Immature natural killer cell (primary cell): ENCODE measurements around the gene NR1D2. TPM values are rescaled to one million over a fixed set of nuclear protein-coding genes. Genes with fewer than 3 reads are reported as not detected.

Experiments used
- DNase-seq, 3 donors: peaks; one replicate each; pipeline ENCODE4 v3.0.0; 2022; ENCODE audit warnings: mixed read lengths in 1 of 3
- H3K27ac Mint-ChIP-seq, 6 donors: one replicate each; pipeline ENCODE4 v1.8.0; 2020; ENCODE audit warnings: mixed read lengths in 6 of 6, mild to moderate bottlenecking in 5 of 6, inconsistent platforms in 4 of 6, moderate library complexity in 3 of 6
- H3K27me3 Mint-ChIP-seq, 3 donors: one replicate each; pipeline ENCODE4 v1.8.0; 2020 to 2021; ENCODE audit warnings: low read depth in 3 of 3, mild to moderate bottlenecking in 3 of 3, mixed read lengths in 3 of 3, moderate library complexity in 3 of 3, inconsistent platforms in 1 of 3
- H3K36me3 Mint-ChIP-seq, 3 donors: one replicate each; pipeline ENCODE4 v1.8.0; 2020; ENCODE audit warnings: mixed read lengths in 3 of 3, inconsistent platforms in 2 of 3, mild to moderate bottlenecking in 2 of 3
- H3K4me1 Mint-ChIP-seq, 2 donors: one replicate each; pipeline ENCODE4 v1.8.0; 2020; ENCODE audit warnings: inconsistent platforms in 2 of 2, mild to moderate bottlenecking in 2 of 2, mixed read lengths in 2 of 2, moderate library complexity in 1 of 2
- H3K4me3 Mint-ChIP-seq, 5 donors: one replicate each; pipeline ENCODE4 v1.8.0; 2020; ENCODE audit warnings: mild to moderate bottlenecking in 5 of 5, mixed read lengths in 5 of 5, inconsistent platforms in 3 of 5, moderate library complexity in 3 of 5
- H3K9me3 Mint-ChIP-seq, 6 donors: one replicate each; pipeline ENCODE4 v1.8.0; 2020; ENCODE audit warnings: mild to moderate bottlenecking in 6 of 6, mixed read lengths in 6 of 6, inconsistent platforms in 4 of 6, moderate library complexity in 3 of 6
- polyA plus RNA-seq, 3 donors: library from polyadenylated mRNA; unstranded; fragments of 300-500 nt; fragmentation: Illumina TruSeq; gene quantifications; one replicate each; pipeline ENCODE4 v1.2.3, GENCODE V29; 2021

NR1D2 gene
- polyA plus RNA-seq, 3 donors from 2014 or later: 15.5 to 24.4 (median 16.2) TPM

DNA sequence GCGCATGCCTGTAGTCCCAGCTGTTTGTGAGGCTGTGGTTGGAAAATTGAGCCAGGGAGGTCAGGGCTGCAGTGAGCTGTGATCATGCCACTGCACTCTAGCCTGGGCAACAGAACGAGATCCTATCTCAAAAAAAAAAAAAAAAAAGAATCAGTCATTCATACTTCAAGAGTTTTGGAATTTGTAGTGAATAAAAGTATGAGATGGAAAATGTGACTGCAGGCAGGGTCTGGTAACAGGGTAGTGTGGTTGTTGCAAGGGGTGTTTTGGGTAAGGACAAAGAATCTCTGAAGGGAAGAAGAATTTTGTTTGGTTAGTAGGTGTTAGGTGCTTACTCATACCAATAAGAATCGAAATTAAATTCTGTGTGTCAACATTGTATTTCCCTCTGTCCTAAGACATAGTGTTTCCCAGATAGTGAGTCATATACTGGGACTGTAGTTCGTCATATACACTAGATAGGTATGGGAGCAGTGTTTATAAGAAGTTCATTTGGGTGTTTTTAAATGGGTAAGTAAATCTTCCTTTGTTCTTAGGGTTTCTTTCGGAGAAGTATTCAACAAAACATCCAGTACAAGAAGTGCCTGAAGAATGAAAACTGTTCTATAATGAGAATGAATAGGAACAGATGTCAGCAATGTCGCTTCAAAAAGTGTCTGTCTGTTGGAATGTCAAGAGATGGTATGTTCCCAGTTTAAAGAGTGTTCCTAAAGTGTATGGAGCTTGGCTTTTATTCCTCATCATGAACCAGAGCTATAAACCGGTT, 14.2 kb downstream of the NR1D2 start:
- Mint-ChIP-seq H3K4me1 (peaks cover 25 to 47% of the 10 kb centered on the region in 2 donors), H3K27me3 (peaks cover 2 to 18% (median 12%) of the 10 kb centered on the region in 3 donors), H3K9me3 (no peaks in the 10 kb centered on the region), H3K4me3 (peak overlapping the region in 3 of 5 donors; percentile 1 to 7 (median 4)), H3K27ac (peak overlapping the region; percentile 1 to 61 (median 20)), H3K36me3 (peaks cover 25 to 52% (median 26%) of the 10 kb centered on the region in 3 donors)
- no peak for DNase-seq

- H3K4me3 Mint-ChIP-seq: no peak overlapping the region
- peaks cover 2 to 17% (median 8%) of the 10 kb centered on the region in 3 donors for H3K27me3 Mint-ChIP-seq
- H3K27ac Mint-ChIP-seq: peak overlapping the region in 2 of 6 donors; percentile 39 to 52
- no peaks in the 10 kb centered on the region for H3K9me3 Mint-ChIP-seq
- H3K36me3 Mint-ChIP-seq: peaks cover 28 to 51% (median 33%) of the 10 kb centered on the region in 3 donors
- DNase-seq: no peak
- peaks cover 25 to 37% of the 10 kb centered on the region in 2 donors for H3K4me1 Mint-ChIP-seq
Observed at GRCh38 chr3:23960649-23961048, 15.6 kb downstream of the NR1D2 start.

GRCh38 chr3:23961066-23961465, 16.0 kb downstream of the NR1D2 start:
- peak overlapping the region in 1 of 6 donors; percentile 39 for H3K27ac Mint-ChIP-seq

GRCh38 chr3:23961913-23962312, 16.8 kb downstream of the NR1D2 start:
- Mint-ChIP-seq H3K9me3 (no peaks in the 10 kb centered on the region), H3K27ac (peak overlapping the region in 1 of 6 donors; percentile 20)

More at GRCh38 chr3:23961066-23961465, 16.0 kb downstream of the NR1D2 start:
- Mint-ChIP-seq H3K9me3 (no peaks in the 10 kb centered on the region), H3K4me1 (peaks cover 25 to 33% of the 10 kb centered on the region in 2 donors), H3K4me3 (no peak overlapping the region), H3K27me3 (peaks cover 5 to 21% (median 11%) of the 10 kb centered on the region in 3 donors), H3K36me3 (peaks cover 32 to 52% (median 33%) of the 10 kb centered on the region in 3 donors)
- no peak for DNase-seq

DNA sequence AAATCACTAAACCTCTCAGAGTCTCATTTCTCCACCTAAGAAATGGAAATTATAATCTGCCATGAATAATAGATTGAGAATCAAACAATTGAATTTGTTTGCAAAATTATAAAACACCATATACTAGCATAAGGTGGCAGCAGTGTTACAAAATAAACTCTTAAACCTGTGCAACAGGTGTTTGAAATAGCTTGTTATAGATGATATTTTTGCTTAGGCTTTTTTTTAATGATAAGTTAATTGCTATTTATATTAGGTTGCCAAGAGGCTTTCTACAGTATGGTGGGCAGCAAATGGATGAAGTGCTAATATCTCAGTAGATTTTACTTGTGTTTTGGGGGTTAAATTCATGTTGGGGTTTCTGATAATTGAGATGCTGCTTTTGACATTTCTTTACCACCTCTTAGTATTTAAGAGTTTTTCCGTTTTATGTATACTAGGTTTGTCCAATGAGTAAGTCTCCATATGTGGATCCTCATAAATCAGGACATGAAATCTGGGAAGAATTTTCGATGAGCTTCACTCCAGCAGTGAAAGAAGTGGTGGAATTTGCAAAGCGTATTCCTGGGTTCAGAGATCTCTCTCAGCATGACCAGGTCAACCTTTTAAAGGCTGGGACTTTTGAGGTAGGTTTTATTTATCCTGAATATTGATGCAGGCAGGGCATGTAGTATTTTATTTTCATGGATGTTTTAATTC, 19.6 kb downstream of the NR1D2 start:
- H3K4me1 Mint-ChIP-seq: peaks cover 15 to 17% of the 10 kb centered on the region in 2 donors
- DNase-seq: no peak
- no peaks in the 10 kb centered on the region for H3K9me3 Mint-ChIP-seq
- H3K36me3 Mint-ChIP-seq: peaks cover 32 to 62% (median 36%) of the 10 kb centered on the region in 3 donors
- H3K27ac Mint-ChIP-seq: peak overlapping the region in 2 of 6 donors; percentile 5 to 17
- no peak overlapping the region for H3K4me3 Mint-ChIP-seq
- peaks cover 5 to 9% (median 7%) of the 10 kb centered on the region in 3 donors for H3K27me3 Mint-ChIP-seq

More at GRCh38 chr3:23961913-23962312, 16.8 kb downstream of the NR1D2 start:
- Mint-ChIP-seq H3K27me3 (peaks cover 5 to 20% (median 11%) of the 10 kb centered on the region in 3 donors), H3K4me1 (peaks cover 26 to 27% of the 10 kb centered on the region in 2 donors), H3K36me3 (peaks cover 30 to 55% (median 32%) of the 10 kb centered on the region in 3 donors), H3K4me3 (no peak overlapping the region)
- no peak for DNase-seq

GRCh38 chr3:23966328-23966727, 21.2 kb downstream of the NR1D2 start:
- Mint-ChIP-seq H3K4me1 (peaks cover 14 to 17% of the 10 kb centered on the region in 2 donors), H3K9me3 (no peaks in the 10 kb centered on the region), H3K27me3 (peaks cover 5 to 10% (median 7%) of the 10 kb centered on the region in 3 donors), H3K36me3 (peaks cover 29 to 61% (median 31%) of the 10 kb centered on the region in 3 donors), H3K27ac (no peak overlapping the region), H3K4me3 (no peak overlapping the region)
- DNase-seq: no peak

DNA sequence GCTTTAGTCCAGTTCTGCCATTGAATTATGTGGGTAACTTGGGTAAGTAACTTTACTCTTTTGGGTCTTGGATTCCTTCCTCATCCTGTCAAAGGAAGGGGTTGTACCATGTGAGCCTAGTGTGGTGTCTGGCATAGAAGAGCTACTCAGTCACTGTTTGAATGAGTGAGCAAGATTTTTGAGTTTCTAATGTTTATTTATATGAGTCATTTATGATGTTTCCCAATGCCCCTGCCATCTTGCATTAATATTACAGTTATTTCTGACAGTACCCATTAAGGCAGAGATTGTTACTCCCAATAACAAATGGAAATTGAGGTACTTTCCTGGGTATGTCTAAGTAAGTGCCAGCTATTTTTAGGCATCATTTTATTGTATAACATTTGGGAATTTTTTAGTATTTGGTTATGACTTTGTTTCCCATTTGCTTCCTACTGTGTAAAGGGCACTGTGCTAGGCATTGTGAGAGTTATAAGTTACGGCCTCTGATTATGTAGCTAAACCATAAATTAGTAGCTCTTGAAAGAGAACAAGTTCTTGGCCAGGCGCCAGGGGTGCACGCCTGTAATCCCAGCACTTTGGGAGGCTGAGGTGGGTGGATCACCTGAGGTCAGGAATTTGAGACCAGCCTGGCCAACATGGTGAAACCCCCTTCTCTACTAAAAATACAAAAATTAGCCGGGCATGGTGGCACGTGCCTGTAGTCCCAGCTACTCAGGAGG, 23.5 kb downstream of the NR1D2 start:
- Mint-ChIP-seq H3K4me3 (no peak overlapping the region), H3K9me3 (no peaks in the 10 kb centered on the region), H3K27me3 (peaks cover 5 to 12% (median 5%) of the 10 kb centered on the region in 3 donors), H3K4me1 (peaks cover 5 to 17% of the 10 kb centered on the region in 2 donors), H3K36me3 (peaks cover 18 to 51% (median 24%) of the 10 kb centered on the region in 3 donors), H3K27ac (no peak overlapping the region)
- no peak for DNase-seq

- no peaks in the 10 kb centered on the region for H3K9me3 Mint-ChIP-seq
- peaks cover 5 to 17% of the 10 kb centered on the region in 2 donors for H3K4me1 Mint-ChIP-seq
- H3K4me3 Mint-ChIP-seq: no peak overlapping the region
- DNase-seq: no peak
- H3K27ac Mint-ChIP-seq: peak overlapping the region in 1 of 6 donors; percentile 1
- peaks cover 5 to 10% (median 5%) of the 10 kb centered on the region in 3 donors for H3K27me3 Mint-ChIP-seq
- peaks cover 17 to 47% (median 22%) of the 10 kb centered on the region in 3 donors for H3K36me3 Mint-ChIP-seq
Observed at GRCh38 chr3:23969393-23969792, 24.3 kb downstream of the NR1D2 start.

- Mint-ChIP-seq H3K9me3 (no peaks in the 10 kb centered on the region), H3K27ac (peak overlapping the region in 1 of 6 donors; percentile 7), H3K4me3 (no peak overlapping the region), H3K27me3 (peaks cover 2 to 4% (median 2%) of the 10 kb centered on the region in 3 donors), H3K36me3 (peaks cover 7 to 38% (median 18%) of the 10 kb centered on the region in 3 donors), H3K4me1 (peaks cover 5 to 9% of the 10 kb centered on the region in 2 donors)
- no peak for DNase-seq
Observed at GRCh38 chr3:23971684-23972083, 26.6 kb downstream of the NR1D2 start.

- no peak overlapping the region for H3K4me3 Mint-ChIP-seq
- no peaks in the 10 kb centered on the region for H3K9me3 Mint-ChIP-seq
- no peak for DNase-seq
- H3K4me1 Mint-ChIP-seq: peaks cover 0 to 2% of the 10 kb centered on the region in 2 donors
- no peak overlapping the region for H3K27ac Mint-ChIP-seq
- peaks cover 9 to 27% (median 11%) of the 10 kb centered on the region in 3 donors for H3K36me3 Mint-ChIP-seq
- peaks cover 2 to 7% (median 4%) of the 10 kb centered on the region in 3 donors for H3K27me3 Mint-ChIP-seq
Observed at GRCh38 chr3:23976555-23976954, 31.5 kb downstream of the NR1D2 start.

- no peaks in the 10 kb centered on the region for H3K4me1 Mint-ChIP-seq
- H3K36me3 Mint-ChIP-seq: peaks cover 9 to 19% (median 11%) of the 10 kb centered on the region in 3 donors
- H3K27me3 Mint-ChIP-seq: peaks cover 0 to 4% (median 2%) of the 10 kb centered on the region in 3 donors
- no peak for DNase-seq
- no peaks in the 10 kb centered on the region for H3K9me3 Mint-ChIP-seq
- no peak overlapping the region for H3K27ac Mint-ChIP-seq
- H3K4me3 Mint-ChIP-seq: no peak overlapping the region
Observed at GRCh38 chr3:23979569-23979968, 34.5 kb downstream of the NR1D2 start.

DNA sequence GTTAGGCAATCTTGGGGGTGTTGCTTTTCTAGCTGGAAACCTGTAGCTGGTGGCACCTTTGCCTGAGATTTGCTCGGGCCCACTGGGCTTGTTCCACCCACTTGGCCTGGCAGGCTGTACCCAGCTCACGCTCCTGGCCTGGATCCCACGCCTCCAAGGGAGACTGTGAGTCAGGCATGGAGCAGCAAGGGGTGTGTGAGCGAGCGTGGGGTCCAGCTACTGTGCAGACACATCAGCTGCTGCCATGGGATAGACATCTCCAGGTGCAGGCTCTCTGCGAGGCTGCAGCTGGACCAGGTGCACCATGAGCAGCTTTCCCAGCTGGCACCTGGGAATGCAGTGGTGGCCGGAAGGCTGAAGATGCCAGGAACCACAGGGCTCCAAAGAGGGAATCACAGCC, 36.0 kb downstream of the NR1D2 start:
- peak overlapping the region in 1 of 6 donors; percentile 36 for H3K27ac Mint-ChIP-seq
- H3K4me3 Mint-ChIP-seq: no peak overlapping the region
- no peaks in the 10 kb centered on the region for H3K9me3 Mint-ChIP-seq
- H3K36me3 Mint-ChIP-seq: peaks cover 6 to 14% (median 9%) of the 10 kb centered on the region in 3 donors
- H3K27me3 Mint-ChIP-seq: peaks cover 0 to 4% (median 2%) of the 10 kb centered on the region in 3 donors
- no peaks in the 10 kb centered on the region for H3K4me1 Mint-ChIP-seq
- DNase-seq: no peak

- Mint-ChIP-seq H3K4me1 (no peaks in the 10 kb centered on the region), H3K9me3 (no peaks in the 10 kb centered on the region), H3K4me3 (no peak overlapping the region), H3K27ac (no peak overlapping the region), H3K27me3 (peaks cover 0 to 4% (median 2%) of the 10 kb centered on the region in 3 donors), H3K36me3 (peaks cover 0 to 11% (median 4%) of the 10 kb centered on the region in 3 donors)
- DNase-seq: no peak
Observed at GRCh38 chr3:23981955-23982354, 36.9 kb downstream of the NR1D2 start.
